HG03442 (cell line): Measurements from ENCODE around the gene SOD2.
A peak's percentile ranks its signal among the peaks of the same experiment; 100 is the strongest.
"Not testable (repeated sequence)": the region's sequence is repeated elsewhere in the genome, so short reads cannot be mapped to it uniquely, and the experiment has no call there.

Source experiments
- ATAC-seq: cut with Tn5 transposase; IDR thresholded peaks from one replicate; pipeline ENCODE4 v1.9.1; 2021; ENCODE audit warnings: mild to moderate bottlenecking, moderate library complexity; ENCODE audit not compliant: unreplicated experiment

SOD2 gene

GRCh38 chr6:159716247-159717096 lies 23.4 kb upstream of the SOD2 start:
- ATAC-seq: no peak

GRCh38 chr6:159715605-159716004 lies 22.6 kb upstream of the SOD2 start:
- ATAC-seq: no peak

GRCh38 chr6:159715166-159715565 lies 22.1 kb upstream of the SOD2 start:
- ATAC-seq: no peak

- no peak for ATAC-seq
Observed at GRCh38 chr6:159714404-159714803, 21.4 kb upstream of the SOD2 start.

- no peak for ATAC-seq
Observed at GRCh38 chr6:159713984-159714383, 20.9 kb upstream of the SOD2 start.

GRCh38 chr6:159712389-159712788 lies 19.3 kb upstream of the SOD2 start:
- ATAC-seq: not testable (repeated sequence)

GRCh38 chr6:159710603-159711002 lies 17.6 kb upstream of the SOD2 start:
- not testable (repeated sequence) for ATAC-seq

GRCh38 chr6:159701413-159701999 lies 8.5 kb upstream of the SOD2 start:
- no peak for ATAC-seq

- ATAC-seq: no peak
Observed at GRCh38 chr6:159700970-159701369, 7.9 kb upstream of the SOD2 start.

- no peak for ATAC-seq
Observed at GRCh38 chr6:159695984-159696383, 2.9 kb upstream of the SOD2 start.

GRCh38 chr6:159693894-159694545 lies 979 bp upstream of the SOD2 start:
- ATAC-seq: no peak

GRCh38 chr6:159692303-159693127 lies 526 bp downstream of the SOD2 start:
- peak; percentile 43 for ATAC-seq

- no peak for ATAC-seq
Observed at GRCh38 chr6:159691963-159692287, 1.1 kb downstream of the SOD2 start.

- ATAC-seq: no peak
Observed at GRCh38 chr6:159691133-159691962, 1.7 kb downstream of the SOD2 start.

- ATAC-seq: not testable (repeated sequence)
Observed at GRCh38 chr6:159690135-159690534, 2.9 kb downstream of the SOD2 start.

- no peak for ATAC-seq
Observed at GRCh38 chr6:159689001-159689400, 4.0 kb downstream of the SOD2 start.

- no peak for ATAC-seq
Observed at GRCh38 chr6:159688266-159688905, 4.7 kb downstream of the SOD2 start.

- no peak for ATAC-seq
Observed at GRCh38 chr6:159687341-159687740, 5.7 kb downstream of the SOD2 start.

GRCh38 chr6:159686703-159687102 lies 6.3 kb downstream of the SOD2 start:
- ATAC-seq: no peak

- no peak for ATAC-seq
Observed at GRCh38 chr6:159686040-159686439, 7.0 kb downstream of the SOD2 start.
